ENCODE data around the gene PHLDA1. TPM values are rescaled to one million over a fixed set of nuclear protein-coding genes. Genes with fewer than 3 reads are reported as not detected.

The PHLDA1 gene
- total and polyA plus RNA-seq, 8 donors = 15.8 to 59.3 (median 48.2) TPM

DNA sequence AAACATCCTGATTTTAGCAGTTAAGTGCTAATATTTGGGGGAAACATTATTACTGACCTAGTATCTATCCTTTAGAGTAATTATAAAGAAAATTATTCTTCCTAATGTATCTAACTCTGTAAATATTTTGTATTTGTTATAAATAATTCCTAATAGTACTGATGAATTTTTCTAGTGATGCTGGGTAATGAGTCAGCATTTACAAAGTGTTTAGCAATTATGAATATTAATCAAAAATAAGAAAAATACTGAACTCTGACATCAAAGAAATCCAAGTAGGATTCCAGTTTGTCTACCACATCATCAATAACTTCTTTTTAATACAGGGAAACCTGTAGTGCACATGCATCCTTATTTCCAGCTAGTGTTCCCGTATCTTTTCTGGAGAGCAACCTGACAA, 43.9 kb upstream of the PHLDA1 start:
- no peak overlapping the region for H3K4me3 ChIP-seq
- H3K27ac ChIP-seq = no peak overlapping the region
- TF ChIP-seq, protein P1, sequence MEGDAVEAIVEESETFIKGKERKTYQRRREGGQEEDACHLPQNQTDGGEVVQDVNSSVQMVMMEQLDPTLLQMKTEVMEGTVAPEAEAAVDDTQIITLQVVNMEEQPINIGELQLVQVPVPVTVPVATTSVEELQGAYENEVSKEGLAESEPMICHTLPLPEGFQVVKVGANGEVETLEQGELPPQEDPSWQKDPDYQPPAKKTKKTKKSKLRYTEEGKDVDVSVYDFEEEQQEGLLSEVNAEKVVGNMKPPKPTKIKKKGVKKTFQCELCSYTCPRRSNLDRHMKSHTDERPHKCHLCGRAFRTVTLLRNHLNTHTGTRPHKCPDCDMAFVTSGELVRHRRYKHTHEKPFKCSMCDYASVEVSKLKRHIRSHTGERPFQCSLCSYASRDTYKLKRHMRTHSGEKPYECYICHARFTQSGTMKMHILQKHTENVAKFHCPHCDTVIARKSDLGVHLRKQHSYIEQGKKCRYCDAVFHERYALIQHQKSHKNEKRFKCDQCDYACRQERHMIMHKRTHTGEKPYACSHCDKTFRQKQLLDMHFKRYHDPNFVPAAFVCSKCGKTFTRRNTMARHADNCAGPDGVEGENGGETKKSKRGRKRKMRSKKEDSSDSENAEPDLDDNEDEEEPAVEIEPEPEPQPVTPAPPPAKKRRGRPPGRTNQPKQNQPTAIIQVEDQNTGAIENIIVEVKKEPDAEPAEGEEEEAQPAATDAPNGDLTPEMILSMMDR (IDR thresholded peaks at IDR 0.05) = no peak
- peaks cover 0 to 8% of the 10 kb centered on the region in 2 donors for H3K36me3 ChIP-seq
- no peaks in the 10 kb centered on the region for H3K27me3 ChIP-seq
- peaks cover 0 to 18% of the 10 kb centered on the region in 2 donors for H3K4me1 ChIP-seq
- ATAC-seq = no peak
- no peak for DNase-seq
- intact Hi-C loops (cut with DNase I) = no loop called here
- H3K9me3 ChIP-seq = no peaks in the 10 kb centered on the region

DNA sequence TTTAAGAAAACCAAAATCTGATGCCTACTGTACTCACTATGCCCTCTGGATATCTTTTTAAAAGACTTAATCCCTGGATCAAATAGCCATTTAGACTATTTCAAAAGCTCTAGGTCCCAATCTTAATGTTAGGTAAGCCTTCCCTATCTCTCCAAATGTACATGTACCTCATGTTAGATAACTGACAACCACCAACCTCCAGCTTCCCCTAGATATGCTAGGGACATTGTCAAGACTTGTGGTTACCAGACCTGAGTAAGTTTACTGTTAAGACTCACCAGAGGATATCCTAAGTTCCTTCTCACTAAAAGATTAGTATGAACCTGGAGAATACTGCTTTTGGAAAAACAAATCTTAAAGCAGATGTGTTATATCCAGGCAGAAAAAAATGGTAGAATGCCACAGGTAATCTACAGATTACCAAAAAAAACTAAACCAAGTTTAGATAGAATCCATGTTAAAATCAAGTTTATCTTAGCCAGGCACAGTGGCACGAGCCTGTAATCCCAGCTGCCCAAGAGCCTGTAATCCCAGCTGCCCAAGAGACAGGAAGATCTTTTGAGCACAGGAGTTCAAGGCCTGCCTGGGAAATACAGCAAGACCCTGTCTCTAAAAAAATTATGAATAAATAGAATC, 43.2 kb upstream of the PHLDA1 start:
- Histone ChIP-seq H3K27me3 (no peaks in the 10 kb centered on the region), H3K4me3 (no peak overlapping the region), H3K9me3 (no peaks in the 10 kb centered on the region), H3K36me3 (peaks cover 0 to 12% of the 10 kb centered on the region in 2 donors), H3K27ac (no peak overlapping the region), H3K4me1 (peaks cover 0 to 18% of the 10 kb centered on the region in 2 donors)
- TF ChIP-seq, protein P1 (IDR thresholded peaks at IDR 0.05) = no peak
- ATAC-seq = no peak
- DNase-seq = no peak
- intact Hi-C loops (cut with DNase I) = no loop called here

GRCh38 chr12:76073561-76073960, 42.0 kb upstream of the PHLDA1 start:
- peaks cover 0 to 13% of the 10 kb centered on the region in 2 donors for H3K36me3 ChIP-seq
- intact Hi-C loops (cut with DNase I) = no loop called here
- TF ChIP-seq, protein P1 (IDR thresholded peaks at IDR 0.05) = no peak
- H3K4me1 ChIP-seq = peaks cover 0 to 14% of the 10 kb centered on the region in 2 donors
- no peak overlapping the region for H3K4me3 ChIP-seq
- H3K27ac ChIP-seq = no peak overlapping the region
- H3K9me3 ChIP-seq = no peaks in the 10 kb centered on the region
- DNase-seq (no peak), ATAC-seq (no peak)
- H3K27me3 ChIP-seq = no peaks in the 10 kb centered on the region

GRCh38 chr12:76072568-76072967, 41.0 kb upstream of the PHLDA1 start:
- H3K36me3 ChIP-seq = peaks cover 0 to 19% of the 10 kb centered on the region in 2 donors
- intact Hi-C loops (cut with DNase I) = no loop called here
- no peaks in the 10 kb centered on the region for H3K27me3 ChIP-seq
- TF ChIP-seq, protein P1 (IDR thresholded peaks at IDR 0.05) = no peak
- no peaks in the 10 kb centered on the region for H3K9me3 ChIP-seq
- ATAC-seq (no peak), DNase-seq (no peak)
- peaks cover 0 to 11% of the 10 kb centered on the region in 2 donors for H3K4me1 ChIP-seq
- H3K27ac ChIP-seq = no peak overlapping the region
- no peak overlapping the region for H3K4me3 ChIP-seq

DNA sequence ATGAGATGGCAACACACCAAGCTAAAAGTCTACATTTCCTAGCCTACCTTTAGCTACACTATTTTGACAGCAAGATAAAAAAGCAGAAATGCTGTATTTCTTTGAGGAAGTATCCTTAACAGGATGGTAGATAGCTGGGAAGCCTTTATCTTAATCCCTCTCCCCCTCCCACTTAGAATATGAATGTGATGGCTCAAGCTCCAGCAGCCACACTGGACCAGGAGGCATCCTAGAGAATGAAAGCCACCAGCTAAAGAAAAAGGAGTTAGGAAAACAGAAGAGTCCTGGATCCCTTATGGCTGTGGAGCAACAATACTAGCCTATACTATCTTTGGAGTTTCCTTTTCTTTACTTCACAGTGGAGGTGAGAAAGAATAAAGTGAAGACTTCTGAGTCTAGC, 37.8 kb upstream of the PHLDA1 start:
- peaks cover 0 to 46% of the 10 kb centered on the region in 2 donors for H3K36me3 ChIP-seq
- no peak for ATAC-seq
- DNase-seq = no peak
- TF ChIP-seq, protein P1 (IDR thresholded peaks at IDR 0.05) = no peak
- intact Hi-C loops (cut with DNase I) = loop anchor here in 1 of 2 donors (10.0 kb wide), 1 partner anchor 275 kb away; the partner anchor contains the start of gene BBS10
- H3K27ac ChIP-seq = no peak overlapping the region
- no peaks in the 10 kb centered on the region for H3K27me3 ChIP-seq
- H3K4me1 ChIP-seq = peaks cover 0 to 4% of the 10 kb centered on the region in 2 donors
- H3K9me3 ChIP-seq = peaks cover 0 to 15% of the 10 kb centered on the region in 2 donors
- H3K4me3 ChIP-seq = no peak overlapping the region
